OCI-LY1 (cell line): ENCODE measurements around the gene MTSS2.

Experiments used
- H2AFZ ChIP-seq: fragments of 200-600 bp; sonication (generic), shearing (Covaris generic); 2 replicates; pipeline ENCODE4 v1.6.0; 2014; ENCODE audit warnings: antibody characterized with exemption, mild to moderate bottlenecking, low read length
- H3F3A ChIP-seq: fragments of 200-600 bp; sonication (generic), shearing (Covaris generic); 2 replicates; pipeline ENCODE4 v1.6.0; 2014; ENCODE audit warnings: mild to moderate bottlenecking, antibody characterized with exemption, low read length, moderate library complexity; ENCODE audit not compliant: insufficient read depth
- H3K27ac ChIP-seq: fragments of 200-600 bp; sonication (generic); 2 replicates; pipeline ENCODE4 v1.5.1; 2014; ENCODE audit warnings: low read length, mixed run types, mild to moderate bottlenecking, low read depth; ENCODE audit not compliant: poor library complexity, severe bottlenecking
- H3K27me3 ChIP-seq: fragments of 200-600 bp; sonication (generic); 2 replicates; pipeline ENCODE4 v1.6.0; 2014; ENCODE audit warnings: antibody characterized with exemption, mild to moderate bottlenecking, low read length, moderate library complexity; ENCODE audit not compliant: insufficient read depth
- H3K36me3 ChIP-seq: fragments of 200-600 bp; sonication (generic); 2 replicates; pipeline ENCODE4 v1.6.1; 2014; ENCODE audit warnings: mild to moderate bottlenecking, antibody characterized with exemption, low read length, moderate library complexity, mixed read lengths; ENCODE audit not compliant: insufficient read depth
- H3K4me1 ChIP-seq: fragments of 200-600 bp; sonication (generic); 2 replicates; pipeline ENCODE4 v1.5.1; 2014; ENCODE audit warnings: mild to moderate bottlenecking, low read length, moderate library complexity; ENCODE audit not compliant: insufficient read depth, severe bottlenecking
- H3K4me2 ChIP-seq: fragments of 200-600 bp; sonication (generic), shearing (Covaris generic); 2 replicates; pipeline ENCODE4 v1.6.1; 2014; ENCODE audit warnings: low read length
- H3K4me3 ChIP-seq: fragments of 200-600 bp; sonication (generic); 2 replicates; pipeline ENCODE4 v1.5.1; 2014; ENCODE audit warnings: low read length, low read depth, mild to moderate bottlenecking, mixed read lengths; ENCODE audit not compliant: poor library complexity, severe bottlenecking
- H3K79me2 ChIP-seq: fragments of 200-600 bp; shearing (Covaris generic); 2 replicates; pipeline ENCODE4 v1.6.1; 2016; ENCODE audit warnings: mixed run types, low read length, mixed read lengths; ENCODE audit not compliant: insufficient read depth
- H3K9ac ChIP-seq: fragments of 200-600 bp; sonication (generic), shearing (Covaris generic); 2 replicates; pipeline ENCODE4 v1.6.1; 2014; ENCODE audit warnings: mild to moderate bottlenecking, low read length, mixed read lengths
- H3K9me2 ChIP-seq: fragments of 200-600 bp; sonication (generic), shearing (Covaris generic); 2 replicates; pipeline ENCODE4 v1.6.1; 2014; ENCODE audit warnings: low read depth, mild to moderate bottlenecking, low read length, mixed read lengths
- H3K9me3 ChIP-seq: fragments of 200-600 bp; shearing (Covaris generic); 2 replicates; pipeline ENCODE4 v1.6.1; 2014; ENCODE audit warnings: low read length, mixed read lengths
- H4K20me1 ChIP-seq: fragments of 200-600 bp; sonication (generic), shearing (Covaris generic); 2 replicates; pipeline ENCODE4 v1.6.0; 2016; ENCODE audit warnings: mild to moderate bottlenecking, low read length; ENCODE audit not compliant: insufficient read depth
- CTCF ChIP-seq: fragments of 200-600 bp; sonication (generic), shearing (Covaris generic); IDR thresholded peaks from 2 replicates; pipeline ENCODE4 v1.5.1; 2017; ENCODE audit warnings: mild to moderate bottlenecking, antibody characterized with exemption, low read length, moderate library complexity, mixed read lengths
- EZH2 ChIP-seq: fragments of 200-600 bp; sonication (generic), shearing (Covaris generic); IDR thresholded peaks from 2 replicates; pipeline ENCODE4 v1.8.0; 2017; ENCODE audit warnings: borderline replicate concordance, mixed run types, mild to moderate bottlenecking, antibody characterized with exemption, low read length, moderate library complexity, mixed read lengths

The MTSS2 gene

GRCh38 chr16:70653406-70653805 is 32.4 kb downstream of the MTSS2 start:
- no peak overlapping the region for H3K9ac ChIP-seq
- TF ChIP-seq CTCF: no peak
- TF ChIP-seq EZH2: no peak
- no peaks in the 10 kb centered on the region for H3K9me2 ChIP-seq
- no peak overlapping the region for H2AFZ ChIP-seq
- H3K27me3 ChIP-seq: peaks cover 7% of the 10 kb centered on the region; the same call in 1 of the 2 replicates
- no peak overlapping the region for H3K4me3 ChIP-seq
- no peaks in the 10 kb centered on the region for H3K36me3 ChIP-seq
- no peaks in the 10 kb centered on the region for H4K20me1 ChIP-seq
- no peak overlapping the region for H3K27ac ChIP-seq
- H3K9me3 ChIP-seq: no peaks in the 10 kb centered on the region
- peaks cover 6% of the 10 kb centered on the region for H3K4me1 ChIP-seq
- no peaks in the 10 kb centered on the region for H3K79me2 ChIP-seq
- H3F3A ChIP-seq: no peaks in the 10 kb centered on the region
- H3K4me2 ChIP-seq: no peak overlapping the region

GRCh38 chr16:70652322-70652721 is 33.5 kb downstream of the MTSS2 start:
- Histone ChIP-seq H3K27me3 (peaks cover 7% of the 10 kb centered on the region; the same call in 1 of the 2 replicates), H3K9me2 (no peaks in the 10 kb centered on the region), H4K20me1 (no peaks in the 10 kb centered on the region), H3K9me3 (no peaks in the 10 kb centered on the region), H2AFZ (no peak overlapping the region), H3K79me2 (no peaks in the 10 kb centered on the region), H3K4me3 (no peak overlapping the region), H3K27ac (no peak overlapping the region), H3K4me1 (peaks cover 6% of the 10 kb centered on the region), H3F3A (no peaks in the 10 kb centered on the region), H3K4me2 (no peak overlapping the region), H3K36me3 (no peaks in the 10 kb centered on the region), H3K9ac (no peak overlapping the region)
- no peak for TF ChIP-seq CTCF
- TF ChIP-seq EZH2: no peak

- Histone ChIP-seq H4K20me1 (no peaks in the 10 kb centered on the region), H3K4me2 (no peak overlapping the region), H3F3A (no peaks in the 10 kb centered on the region), H3K9me3 (no peaks in the 10 kb centered on the region), H2AFZ (no peak overlapping the region), H3K4me3 (no peak overlapping the region), H3K36me3 (no peaks in the 10 kb centered on the region), H3K79me2 (no peaks in the 10 kb centered on the region), H3K9ac (no peak overlapping the region), H3K4me1 (peaks cover 6% of the 10 kb centered on the region), H3K9me2 (no peaks in the 10 kb centered on the region), H3K27ac (no peak overlapping the region), H3K27me3 (peaks cover 7% of the 10 kb centered on the region; the same call in 1 of the 2 replicates)
- TF ChIP-seq EZH2: no peak
- TF ChIP-seq CTCF: no peak
These were observed 34.3 kb downstream of the MTSS2 start for GRCh38 chr16:70651524-70651923.
